Type B pancreatic cell (in vitro differentiated cells): ENCODE results near the gene PEMT. TPM values are rescaled to one million over a fixed set of nuclear protein-coding genes. Genes with fewer than 3 reads are reported as not detected.

Experiments
- DNase-seq: peaks from one replicate; pipeline ENCODE4 v3.0.0; 2021; ENCODE audit warnings: mixed read lengths; ENCODE audit not compliant: unreplicated experiment; ENCODE audit errors: extremely low spot score
- H3K27ac Mint-ChIP-seq: 2 replicates; pipeline ENCODE4 v1.8.0; 2021; ENCODE audit warnings: mild to moderate bottlenecking, mixed read lengths
- H3K27me3 Mint-ChIP-seq: 2 replicates; pipeline ENCODE4 v1.8.0; 2021; ENCODE audit warnings: mixed read lengths
- H3K36me3 Mint-ChIP-seq: 2 replicates; pipeline ENCODE4 v1.8.0; 2021; ENCODE audit warnings: mixed read lengths
- H3K4me1 Mint-ChIP-seq: one replicate; pipeline ENCODE4 v1.8.0; 2021; ENCODE audit warnings: mixed read lengths; ENCODE audit not compliant: unreplicated experiment
- H3K4me3 Mint-ChIP-seq: 2 replicates; pipeline ENCODE4 v1.8.0; 2021; ENCODE audit warnings: mild to moderate bottlenecking, mixed read lengths
- H3K9me3 Mint-ChIP-seq: 2 replicates; pipeline ENCODE4 v1.8.0; 2021; ENCODE audit warnings: mixed read lengths
- CTCF ChIP-seq: fragments of 200-600 bp; sonication (generic); conservative IDR thresholded peaks from 2 replicates; pipeline ENCODE4 v1.5.0; 2021; ENCODE audit warnings: antibody characterized with exemption, mild to moderate bottlenecking
- total RNA-seq: library from RNA; stranded (reverse); gene quantifications from 2 replicates; pipeline ENCODE4 v1.2.1, GENCODE V29; 2021; ENCODE audit warnings: low replicate concordance

Gene PEMT
- total RNA-seq, 1 donor from 2014 or later = 32.1 TPM

- no peak for TF ChIP-seq CTCF
- no peaks in the 10 kb centered on the region for H3K36me3 Mint-ChIP-seq
- no peak for DNase-seq
- H3K4me1 Mint-ChIP-seq = peaks cover 20% of the 10 kb centered on the region
- no peak overlapping the region for H3K4me3 Mint-ChIP-seq
- H3K9me3 Mint-ChIP-seq = no peaks in the 10 kb centered on the region
- H3K27me3 Mint-ChIP-seq = no peaks in the 10 kb centered on the region
- no peak overlapping the region for H3K27ac Mint-ChIP-seq
Measured at GRCh38 chr17:17566896-17567513, 24.5 kb downstream of the PEMT start.

DNA sequence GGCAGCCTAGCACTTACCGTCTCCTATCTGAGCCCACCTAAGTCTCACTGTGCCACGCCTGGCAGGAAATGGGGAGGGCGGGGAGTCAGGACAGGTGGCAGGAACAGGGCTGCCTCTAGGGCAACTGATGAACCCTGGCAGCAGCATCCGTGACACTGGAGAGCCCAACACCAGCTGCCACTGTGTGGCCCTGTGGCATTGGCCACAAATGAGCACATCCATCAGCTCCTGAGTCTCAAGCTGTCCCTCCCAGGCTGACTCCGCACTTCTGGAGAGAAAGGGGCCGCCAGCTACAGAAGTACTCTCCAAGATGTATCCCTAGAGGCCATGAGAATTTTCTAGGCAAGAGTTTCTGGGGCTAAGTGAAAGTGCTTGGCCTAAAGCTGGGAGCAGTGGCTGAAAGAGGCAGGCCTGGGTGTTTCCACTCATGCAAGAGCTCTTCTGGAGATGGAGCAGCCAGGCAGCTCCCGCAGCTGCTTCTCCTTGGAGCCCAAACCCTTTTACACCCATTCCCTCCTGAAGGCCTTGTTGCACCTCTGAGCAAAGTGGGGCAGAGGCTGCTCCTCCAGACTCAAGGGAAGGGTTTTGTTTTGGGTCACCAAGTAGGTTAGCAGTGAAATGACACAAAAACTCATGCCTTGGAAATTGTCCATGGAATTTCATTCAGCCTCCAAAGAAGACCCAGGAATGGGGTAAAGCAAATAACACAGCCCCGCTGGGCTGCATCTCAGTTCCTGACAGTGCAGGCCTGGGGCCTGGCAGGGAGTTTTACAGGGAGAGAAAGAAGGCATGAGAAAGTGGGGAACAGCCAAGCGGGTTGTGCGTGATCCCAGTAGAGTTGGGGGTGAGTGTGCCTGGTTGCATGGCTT, 25.8 kb downstream of the PEMT start:
- Mint-ChIP-seq H3K27me3 (no peaks in the 10 kb centered on the region), H3K36me3 (no peaks in the 10 kb centered on the region), H3K4me3 (no peak overlapping the region), H3K4me1 (peaks cover 20% of the 10 kb centered on the region), H3K27ac (no peak overlapping the region), H3K9me3 (no peaks in the 10 kb centered on the region)
- no peak for DNase-seq
- no peak for TF ChIP-seq CTCF

- H3K9me3 Mint-ChIP-seq = no peaks in the 10 kb centered on the region
- no peaks in the 10 kb centered on the region for H3K27me3 Mint-ChIP-seq
- peaks cover 12% of the 10 kb centered on the region for H3K4me1 Mint-ChIP-seq
- no peak overlapping the region for H3K4me3 Mint-ChIP-seq
- DNase-seq = no peak
- H3K27ac Mint-ChIP-seq = no peak overlapping the region
- TF ChIP-seq CTCF = no peak
- no peaks in the 10 kb centered on the region for H3K36me3 Mint-ChIP-seq
Measured at GRCh38 chr17:17564896-17565295, 26.6 kb downstream of the PEMT start.

GRCh38 chr17:17564323-17564722, 27.2 kb downstream of the PEMT start:
- H3K27me3 Mint-ChIP-seq = no peaks in the 10 kb centered on the region
- H3K27ac Mint-ChIP-seq = no peak overlapping the region
- no peak for DNase-seq
- no peaks in the 10 kb centered on the region for H3K36me3 Mint-ChIP-seq
- H3K4me1 Mint-ChIP-seq = peaks cover 11% of the 10 kb centered on the region
- H3K4me3 Mint-ChIP-seq = no peak overlapping the region
- H3K9me3 Mint-ChIP-seq = no peaks in the 10 kb centered on the region
- TF ChIP-seq CTCF = no peak

DNA sequence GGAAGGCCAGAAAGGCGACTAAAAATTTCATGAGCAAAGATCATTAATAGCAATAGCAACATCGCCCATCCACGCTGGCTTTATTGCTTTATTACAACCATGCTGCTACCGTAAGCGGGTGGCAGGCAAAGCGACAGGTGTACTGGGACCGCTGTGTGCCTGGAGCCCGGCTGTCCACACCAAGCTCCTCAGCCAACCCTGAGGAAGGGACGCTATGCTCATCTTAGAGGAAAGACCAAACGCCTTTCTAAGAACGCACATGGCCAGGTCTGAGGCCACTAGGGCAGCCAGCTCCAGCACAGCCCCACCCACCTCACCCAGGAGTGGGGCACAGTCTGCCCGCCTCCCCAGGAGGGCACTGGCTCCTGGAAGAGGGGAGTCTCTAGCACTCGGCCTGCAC, 28.0 kb downstream of the PEMT start:
- DNase-seq = no peak
- Mint-ChIP-seq H3K4me1 (peaks cover 11% of the 10 kb centered on the region), H3K36me3 (no peaks in the 10 kb centered on the region), H3K27me3 (no peaks in the 10 kb centered on the region), H3K27ac (no peak overlapping the region), H3K4me3 (no peak overlapping the region), H3K9me3 (no peaks in the 10 kb centered on the region)
- TF ChIP-seq CTCF = no peak
